Daoy (cell line): ENCODE data around the gene YJEFN3. TPM values are rescaled to one million over a fixed set of nuclear protein-coding genes. Genes with fewer than 3 reads are reported as not detected.
A peak's percentile ranks its signal among the peaks of the same experiment; 100 is the strongest.

Experiments used
- DNase-seq: peaks from one replicate; pipeline ENCODE4 v3.0.0-alpha.2; 2015; ENCODE audit warnings: low read depth
- total RNA-seq: library from RNA; depleted of rRNA; stranded (reverse); fragments of >200 nt; shearing (Covaris generic); gene quantifications from 2 replicates; pipeline ENCODE4 v1.2.3, GENCODE V29; 2014

YJEFN3 gene
- total RNA-seq, 1 experiment from 2014 or later = 1.4 TPM

DNA sequence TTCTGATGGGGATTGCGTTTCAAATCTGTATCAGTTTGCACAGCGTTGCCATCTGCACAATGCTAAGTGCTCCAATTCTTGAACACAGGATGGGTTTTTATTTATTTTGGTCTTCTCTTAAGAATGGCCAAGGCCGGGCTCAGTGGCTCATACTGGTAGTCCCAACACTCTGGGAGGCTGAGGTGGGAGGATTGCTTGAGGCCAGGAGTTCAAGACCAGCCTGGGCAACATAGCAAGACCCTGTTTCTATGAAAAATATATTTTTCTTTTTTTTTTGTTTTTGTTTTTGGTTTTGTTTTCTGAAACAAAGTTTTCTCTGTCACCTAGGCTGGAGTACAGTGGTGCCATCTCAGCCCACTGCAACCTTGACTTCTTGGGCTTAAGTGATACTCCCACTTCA is 5.5 kb upstream of the YJEFN3 start:
- DNase-seq = no peak

- DNase-seq = no peak
These were observed 4.7 kb upstream of the YJEFN3 start for GRCh38 chr19:19524053-19524452.

DNA sequence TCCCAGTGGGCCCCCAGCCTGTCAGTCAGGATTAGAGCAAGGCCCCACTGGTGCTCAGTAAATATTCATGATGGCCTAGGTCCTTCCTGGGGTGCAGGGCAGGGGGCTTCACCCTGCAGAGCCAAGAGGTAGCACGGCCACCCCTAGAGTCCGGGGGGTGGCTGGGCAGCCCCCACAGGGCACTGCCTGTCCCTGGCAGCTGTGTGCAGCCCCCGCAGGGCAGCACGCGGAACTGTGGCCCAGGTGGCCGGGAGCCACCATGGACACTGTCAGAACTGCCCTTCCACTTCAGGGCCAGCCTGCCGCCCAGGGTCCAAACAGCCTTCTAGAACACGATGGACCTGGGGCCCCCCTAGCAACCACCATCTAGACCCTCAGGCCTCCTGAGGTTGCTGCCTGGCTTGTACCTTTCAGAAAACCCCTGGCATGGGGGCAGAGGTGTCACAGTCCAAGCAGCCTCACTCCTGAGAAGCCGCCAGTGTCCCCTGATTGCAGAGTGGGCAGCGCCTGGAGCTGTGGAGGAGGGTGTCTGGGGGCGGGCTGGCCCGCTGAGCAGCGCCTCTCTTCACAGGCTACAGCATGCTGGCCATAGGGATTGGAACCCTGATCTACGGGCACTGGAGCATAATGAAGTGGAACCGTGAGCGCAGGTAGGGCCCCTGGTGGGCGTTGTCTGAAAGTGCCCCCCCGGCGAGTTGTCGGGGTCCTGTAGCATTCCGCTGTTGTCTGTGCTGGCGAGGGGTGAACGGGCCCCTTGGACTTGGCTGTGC is 2.9 kb upstream of the YJEFN3 start:
- DNase-seq = no peak

GRCh38 chr19:19526581-19527370 is 1.9 kb upstream of the YJEFN3 start:
- no peak for DNase-seq

- DNase-seq = no peak
These were observed 1.4 kb upstream of the YJEFN3 start for GRCh38 chr19:19527371-19527656.

DNA sequence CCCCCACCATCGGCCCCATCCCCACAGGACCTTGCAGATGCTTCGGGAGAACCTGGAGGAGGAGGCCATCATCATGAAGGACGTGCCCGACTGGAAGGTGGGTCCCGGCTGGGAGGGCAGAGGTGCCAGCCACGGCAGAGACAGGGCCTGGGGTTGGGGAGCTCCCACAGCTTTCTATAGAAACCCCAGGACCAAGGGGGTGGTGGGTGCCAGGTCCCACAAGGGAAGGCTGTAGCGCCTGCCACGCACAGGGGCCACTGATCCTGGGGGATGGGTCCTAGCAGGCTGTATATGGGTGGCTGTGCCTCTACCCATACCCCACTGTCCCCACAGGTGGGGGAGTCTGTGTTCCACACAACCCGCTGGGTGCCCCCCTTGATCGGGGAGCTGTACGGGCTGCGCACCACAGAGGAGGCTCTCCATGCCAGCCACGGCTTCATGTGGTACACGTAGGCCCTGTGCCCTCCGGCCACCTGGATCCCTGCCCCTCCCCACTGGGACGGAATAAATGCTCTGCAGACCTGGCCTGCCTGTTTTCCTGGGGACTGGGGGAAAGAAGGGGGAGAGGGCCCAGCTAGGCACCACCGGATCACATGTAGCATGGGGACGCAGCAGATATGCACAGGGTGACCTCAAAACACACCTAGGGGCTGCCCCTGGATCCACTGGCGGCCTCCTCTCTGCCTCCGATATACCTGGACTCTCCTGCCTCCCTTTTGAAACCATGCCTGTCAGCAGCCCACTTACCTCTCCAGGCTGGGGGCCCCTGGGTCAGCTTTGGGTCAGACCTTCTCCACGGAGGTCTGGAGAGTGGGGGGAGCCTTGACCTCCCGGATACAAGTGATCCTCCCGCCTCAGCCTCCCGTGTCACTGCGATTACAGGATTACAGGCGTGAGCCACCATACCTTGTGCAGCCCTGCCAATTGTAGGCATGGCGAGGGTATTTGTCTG is 761 bp upstream of the YJEFN3 start:
- no peak for DNase-seq

- DNase-seq = no peak
These were observed 1.2 kb downstream of the YJEFN3 start for GRCh38 chr19:19529783-19530422.

DNA sequence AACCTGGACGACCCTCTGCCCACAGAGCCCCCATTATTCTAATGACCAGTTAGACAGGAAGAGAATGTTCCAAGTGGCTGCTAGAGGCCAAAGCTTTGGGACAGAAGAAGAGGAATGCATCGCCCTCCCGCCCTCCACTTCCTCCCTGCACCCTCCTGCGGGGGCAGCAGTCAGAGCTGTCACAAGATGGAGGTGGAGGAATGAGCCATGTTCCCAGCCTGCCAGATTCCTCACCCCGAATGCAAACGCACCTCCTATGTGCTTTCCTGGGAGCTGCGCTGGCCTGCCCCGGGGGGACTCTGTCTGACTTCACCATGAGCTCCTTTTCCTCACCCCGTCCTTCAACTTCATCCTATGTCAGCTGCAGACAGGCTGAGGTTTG is 1.7 kb downstream of the YJEFN3 start:
- DNase-seq = no peak

GRCh38 chr19:19530889-19531288 is 2.2 kb downstream of the YJEFN3 start:
- no peak for DNase-seq

DNA sequence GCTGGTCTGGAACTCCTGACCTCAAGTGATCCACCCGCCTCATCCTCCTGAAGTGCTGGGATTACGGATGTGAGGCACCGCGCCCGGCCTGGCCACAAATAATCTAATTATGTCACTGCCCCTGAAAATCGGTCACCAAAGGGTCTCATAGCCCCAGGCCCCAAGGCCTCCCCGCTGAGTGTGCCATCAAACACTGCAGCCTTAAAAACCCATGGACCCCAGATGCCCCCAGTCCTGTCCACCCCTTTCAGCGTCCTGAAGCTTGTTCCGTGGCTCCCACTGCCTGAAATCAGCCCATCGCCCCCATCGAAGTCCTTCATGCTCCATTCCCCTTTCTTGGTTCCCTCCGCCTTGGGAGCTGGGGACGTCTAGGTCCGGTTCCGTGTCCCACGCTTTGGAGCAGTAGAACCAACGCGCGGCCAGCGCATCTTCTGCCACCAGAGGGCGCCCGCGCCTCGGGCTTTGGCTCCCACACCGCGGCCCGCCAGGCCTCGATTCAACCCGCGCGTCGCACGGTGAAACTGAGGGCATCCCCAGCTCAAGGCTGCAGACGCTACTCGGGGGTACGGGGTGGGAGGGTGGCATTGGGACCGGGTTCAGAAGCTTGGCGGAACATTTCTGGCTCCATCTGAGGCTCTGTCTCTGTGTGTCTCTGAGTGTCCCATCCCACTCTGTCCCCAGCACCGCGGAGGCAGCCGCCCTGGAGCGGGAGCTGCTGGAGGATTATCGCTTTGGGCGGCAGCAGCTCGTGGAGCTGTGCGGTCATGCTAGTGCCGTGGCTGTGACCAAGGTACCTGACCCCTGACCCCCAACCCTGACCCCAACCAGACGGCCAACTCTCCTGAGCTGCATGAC is 3.5 kb downstream of the YJEFN3 start:
- peak; percentile 79 for DNase-seq

DNA sequence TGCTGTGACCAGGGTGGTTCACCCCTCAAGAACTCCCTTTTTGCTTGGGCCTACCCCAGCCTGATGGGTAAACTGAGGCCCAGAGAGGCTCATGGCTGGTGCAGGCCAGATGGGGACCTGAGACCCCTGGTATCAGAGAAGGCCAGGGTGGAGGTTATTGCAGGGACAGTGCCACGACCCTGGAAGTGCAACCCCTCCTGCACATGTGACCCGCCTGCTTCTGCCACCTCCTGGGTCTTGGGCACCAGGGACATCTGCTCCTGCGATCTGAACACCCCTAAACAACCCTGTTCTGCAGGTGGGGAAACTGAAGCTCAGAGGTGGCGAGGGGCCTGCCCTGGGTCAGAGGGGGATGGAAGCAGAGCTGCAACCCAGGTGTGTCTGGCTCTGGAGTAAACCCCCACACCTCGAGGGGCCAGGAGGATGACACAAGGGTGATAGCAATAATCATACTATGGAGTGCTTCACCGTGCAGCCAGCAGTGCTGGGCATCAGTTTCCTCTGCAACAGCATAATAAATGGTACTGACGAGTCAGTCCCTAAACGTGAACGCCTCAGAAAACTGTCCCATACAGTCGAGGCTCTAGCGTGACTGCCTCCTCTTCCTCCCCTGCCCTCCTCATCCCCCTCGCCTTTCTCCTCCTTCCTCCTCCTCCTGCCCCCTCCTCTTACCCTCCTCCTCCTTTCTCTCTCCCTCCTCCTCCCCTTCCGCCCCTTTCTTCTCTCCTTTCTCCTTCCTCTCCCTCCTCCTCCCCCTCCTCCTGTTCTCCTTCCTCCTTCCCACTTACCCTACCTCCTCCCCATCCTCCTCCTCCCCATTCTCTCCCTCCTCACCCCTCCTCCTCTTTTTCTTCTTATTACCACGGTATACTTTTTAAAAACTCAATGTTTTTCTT is 4.3 kb downstream of the YJEFN3 start:
- no peak for DNase-seq

DNA sequence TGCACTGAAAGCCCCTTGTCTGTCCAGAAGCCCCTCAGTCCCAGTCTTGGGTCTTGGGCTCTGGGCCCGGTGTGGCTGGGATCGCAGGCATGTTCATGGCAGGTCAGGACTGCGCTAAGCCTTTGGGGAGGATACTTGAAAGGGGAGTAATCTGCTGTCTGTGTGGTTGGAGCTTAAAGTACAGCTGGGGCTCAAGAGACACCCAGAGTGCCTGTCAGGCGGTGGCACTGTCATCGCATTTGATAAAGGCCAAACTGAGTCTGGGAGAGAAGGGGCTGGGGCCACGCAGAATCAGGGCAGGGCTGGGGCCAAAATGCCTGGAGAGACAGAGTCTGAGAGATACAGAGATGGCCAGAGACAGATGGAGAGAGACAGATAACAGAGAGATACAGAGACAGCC is 5.1 kb downstream of the YJEFN3 start:
- DNase-seq = no peak

- DNase-seq = no peak
These were observed 6.0 kb downstream of the YJEFN3 start for GRCh38 chr19:19534556-19535265.

DNA sequence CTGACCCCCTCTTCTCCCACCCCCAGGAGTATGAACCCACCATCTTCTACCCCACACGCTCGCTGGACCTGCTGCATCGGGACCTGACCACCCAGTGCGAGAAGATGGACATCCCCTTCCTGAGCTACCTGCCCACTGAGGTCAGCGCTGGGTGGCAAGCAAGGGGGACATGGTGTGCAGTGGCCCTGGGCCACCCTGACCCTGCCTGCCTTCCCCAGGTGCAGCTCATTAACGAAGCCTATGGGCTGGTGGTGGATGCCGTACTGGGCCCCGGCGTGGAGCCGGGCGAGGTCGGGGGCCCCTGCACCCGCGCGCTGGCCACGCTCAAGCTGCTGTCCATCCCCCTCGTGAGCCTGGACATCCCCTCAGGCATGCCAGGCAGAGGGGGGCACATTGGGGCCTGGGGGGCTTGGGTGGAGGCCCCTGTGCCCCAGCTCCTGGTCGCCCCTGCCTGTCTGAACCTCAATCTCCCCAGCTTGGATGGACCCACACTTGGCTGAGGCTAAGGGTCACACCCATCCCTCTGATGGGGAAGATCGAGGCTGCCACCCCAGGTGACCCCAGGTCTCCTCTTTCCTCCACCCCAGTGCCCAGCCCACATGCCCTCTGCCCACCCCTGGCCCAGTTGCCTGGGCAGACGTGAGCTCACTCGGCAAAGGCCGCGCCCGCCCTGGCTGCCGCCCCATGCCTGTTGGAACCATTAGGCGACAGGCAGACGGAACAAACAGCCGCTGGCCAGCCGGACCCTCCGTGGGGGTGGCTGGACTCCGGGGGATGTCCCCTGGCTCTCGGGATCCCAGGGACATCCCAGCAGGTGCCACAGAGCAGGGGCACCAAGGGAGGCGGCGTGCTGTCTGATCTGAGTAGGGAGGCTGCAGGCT is 6.8 kb downstream of the YJEFN3 start:
- DNase-seq = no peak

DNA sequence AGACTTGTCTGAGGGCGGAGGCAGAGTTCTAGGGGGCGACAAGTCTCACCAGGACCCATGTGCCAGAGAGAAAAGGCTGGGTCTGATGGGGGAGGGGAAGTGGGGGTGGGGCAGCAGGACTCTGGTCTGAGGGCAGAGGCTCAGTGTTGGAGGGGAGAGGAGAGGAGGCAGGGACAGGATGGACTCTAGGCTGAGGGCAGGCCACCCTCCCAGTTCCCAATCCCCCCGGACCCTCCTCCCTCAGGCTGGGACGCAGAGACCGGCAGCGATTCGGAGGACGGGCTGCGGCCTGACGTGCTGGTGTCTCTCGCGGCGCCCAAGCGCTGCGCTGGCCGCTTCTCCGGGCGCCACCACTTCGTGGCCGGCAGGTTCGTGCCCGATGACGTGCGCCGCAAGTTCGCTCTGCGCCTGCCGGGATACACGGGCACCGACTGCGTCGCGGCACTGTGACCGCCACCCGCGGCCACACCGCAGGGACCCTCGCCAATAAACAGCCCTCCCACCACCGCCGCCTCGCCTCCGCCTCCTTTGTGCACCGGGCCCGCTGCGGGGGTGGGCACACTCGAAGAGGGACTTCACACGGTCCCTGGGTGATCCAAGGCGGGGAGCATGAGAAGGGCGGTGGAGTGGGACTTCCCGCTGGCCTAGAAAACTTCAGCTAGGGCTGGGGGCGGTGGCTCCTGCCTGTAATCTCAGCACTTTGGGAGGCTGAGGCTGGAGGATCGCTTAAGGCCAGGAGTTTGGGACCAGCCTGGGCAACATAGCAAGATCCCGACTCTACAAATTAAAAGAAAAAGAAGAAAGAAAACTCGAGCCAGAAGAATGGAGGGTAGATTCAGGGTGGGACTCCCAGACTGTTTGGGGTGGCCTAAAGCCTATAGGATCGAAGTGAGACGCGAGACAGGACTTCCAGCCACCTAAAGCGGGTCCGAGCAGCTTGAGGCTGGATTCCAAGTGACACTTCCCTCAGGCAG is 8.7 kb downstream of the YJEFN3 start:
- DNase-seq = peak; percentile 42

DNA sequence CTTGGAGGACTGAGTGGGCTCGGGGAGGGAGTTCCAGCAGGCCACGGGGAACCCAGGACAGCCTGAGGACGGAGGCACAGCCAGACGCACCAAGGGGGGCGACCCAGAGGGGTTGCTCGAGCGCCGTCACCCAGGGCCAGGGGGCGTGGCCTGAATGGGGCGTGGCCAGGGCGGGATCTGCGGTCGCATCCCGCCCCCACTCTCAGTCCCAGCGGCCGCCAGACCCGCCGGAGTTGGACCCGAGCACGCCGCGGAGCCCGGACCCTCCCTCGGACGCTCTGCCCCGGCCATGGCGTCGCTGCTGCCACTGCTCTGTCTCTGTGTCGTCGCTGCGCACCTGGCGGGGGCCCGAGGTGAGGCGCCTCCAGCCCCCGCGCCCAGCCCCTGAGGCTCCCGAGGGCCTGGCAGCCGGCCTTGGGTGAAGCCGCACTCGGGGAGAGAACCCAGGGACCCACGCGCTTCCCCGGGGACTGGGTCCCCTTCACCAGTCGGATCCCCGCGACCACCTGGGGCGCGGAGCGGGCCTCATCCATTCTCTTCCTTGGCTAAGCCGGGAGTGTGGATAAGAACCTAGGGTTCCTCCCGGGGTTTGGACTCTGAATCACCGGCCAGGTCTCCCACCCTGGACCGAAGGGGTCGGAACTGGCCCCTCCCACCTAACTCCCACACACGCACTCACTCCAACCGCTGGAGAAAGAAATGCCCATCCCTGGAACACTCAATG is 9.5 kb downstream of the YJEFN3 start, which contains the start of gene CILP2:
Gene CILP2, plus strand, starts transcription at position 205 of the 724 bp plus-strand sequence. Its CDS starts 85 bp downstream, at position 290.
- peak; percentile 73 for DNase-seq
